Bronchial epithelial cell (primary cell): ENCODE results near the gene CLK4. TPM values are rescaled to one million over a fixed set of nuclear protein-coding genes. Genes with fewer than 3 reads are reported as not detected.

ENCODE experiments used
- DNase-seq: peaks from one replicate; pipeline ENCODE4 v3.0.0-alpha.2; 2010; ENCODE audit warnings: low read depth
- FAIRE-seq: peaks from 2 replicates; lab custom pipeline; 2011; peaks lifted over from hg19 to GRCh38; lab: Jason Lieb, UNC
- H3K27me3 ChIP-seq: 2 replicates; pipeline ENCODE4 v1.5.1; 2011; ENCODE audit warnings: low read length; ENCODE audit not compliant: control insufficient read depth, insufficient read depth
- H3K36me3 ChIP-seq: 2 replicates; pipeline ENCODE4 v1.5.1; 2011; ENCODE audit warnings: low read length; ENCODE audit not compliant: control insufficient read depth, insufficient read depth
- H3K4me3 ChIP-seq: 2 replicates; pipeline ENCODE4 v1.5.1; 2011; ENCODE audit warnings: mild to moderate bottlenecking, low read depth, low read length, control low read depth
- CTCF ChIP-seq: IDR thresholded peaks from 2 replicates; pipeline ENCODE4 v1.5.1; 2011; ENCODE audit warnings: mild to moderate bottlenecking, moderate library complexity, low read length, control low read depth, inconsistent platforms; ENCODE audit not compliant: insufficient read depth, severe bottlenecking
- total RNA-seq: library from RNA; depleted of rRNA; stranded (reverse); fragments of >200 nt; gene quantifications from 2 replicates; pipeline ENCODE4 v1.2.1, GENCODE V29; 2014

Gene CLK4
- total RNA-seq, 1 donor from 2014 or later, result 17.4 TPM

GRCh38 chr5:178632285-178632684, 5.4 kb upstream of the CLK4 start:
- no peak for DNase-seq
- Histone ChIP-seq H3K27me3 (no peaks in the 10 kb centered on the region), H3K4me3 (no peak overlapping the region), H3K36me3 (no peaks in the 10 kb centered on the region)
- FAIRE-seq, result no peak
- TF ChIP-seq CTCF, result no peak

DNA sequence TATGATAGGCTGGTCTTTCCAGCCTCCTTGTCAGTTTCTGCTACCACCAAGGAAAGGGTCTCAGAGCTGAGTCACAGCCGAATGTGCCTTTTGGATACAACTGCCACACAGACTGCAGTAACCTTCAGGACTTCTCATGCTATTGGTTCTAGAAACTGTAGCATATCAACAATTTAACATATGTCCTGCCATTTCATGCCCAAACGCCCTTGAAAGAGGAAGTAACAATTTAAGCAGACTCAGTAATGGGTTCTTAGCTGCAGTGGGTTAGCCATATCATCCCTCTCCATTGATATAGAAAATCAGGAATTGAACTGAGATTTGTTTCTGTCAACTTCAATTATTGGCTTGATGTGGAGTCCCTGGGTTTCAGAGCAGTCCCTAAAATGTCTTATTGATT, 4.1 kb upstream of the CLK4 start:
- H3K4me3 ChIP-seq, result no peak overlapping the region
- DNase-seq (no peak), FAIRE-seq (no peak)
- H3K36me3 ChIP-seq, result no peaks in the 10 kb centered on the region
- no peaks in the 10 kb centered on the region for H3K27me3 ChIP-seq
- no peak for TF ChIP-seq CTCF

DNA sequence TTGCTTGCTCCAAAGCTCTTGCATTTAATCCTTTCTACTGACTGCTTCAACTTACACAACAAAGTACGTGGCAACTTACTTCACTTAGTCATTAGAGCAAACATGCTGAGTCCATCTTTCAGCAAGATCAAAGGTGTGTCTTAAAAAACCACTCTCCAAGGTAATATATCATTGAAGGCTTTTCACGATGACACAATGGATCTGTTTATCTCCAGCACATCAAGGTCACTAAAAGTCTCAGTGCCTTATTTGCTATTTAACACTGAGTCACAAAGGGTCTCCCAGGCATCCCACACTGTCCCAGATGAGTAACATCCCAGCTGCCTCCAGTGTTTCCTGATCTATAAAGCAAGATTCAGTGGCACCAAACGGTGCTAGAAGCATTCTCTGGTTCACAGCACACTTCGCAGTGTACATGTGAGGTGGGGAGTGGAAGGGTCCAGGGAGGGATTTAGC, 3.7 kb upstream of the CLK4 start:
- no peak for FAIRE-seq
- TF ChIP-seq CTCF, result no peak
- no peaks in the 10 kb centered on the region for H3K27me3 ChIP-seq
- no peaks in the 10 kb centered on the region for H3K36me3 ChIP-seq
- peak; percentile 90 for DNase-seq
- no peak overlapping the region for H3K4me3 ChIP-seq

- FAIRE-seq, result no peak
- TF ChIP-seq CTCF, result no peak
- Histone ChIP-seq H3K36me3 (peaks cover 4% of the 10 kb centered on the region), H3K27me3 (no peaks in the 10 kb centered on the region), H3K4me3 (peak overlapping the region; percentile 93)
- DNase-seq, result no peak
These were observed 379 bp upstream of the CLK4 start for GRCh38 chr5:178627259-178627598.

DNA sequence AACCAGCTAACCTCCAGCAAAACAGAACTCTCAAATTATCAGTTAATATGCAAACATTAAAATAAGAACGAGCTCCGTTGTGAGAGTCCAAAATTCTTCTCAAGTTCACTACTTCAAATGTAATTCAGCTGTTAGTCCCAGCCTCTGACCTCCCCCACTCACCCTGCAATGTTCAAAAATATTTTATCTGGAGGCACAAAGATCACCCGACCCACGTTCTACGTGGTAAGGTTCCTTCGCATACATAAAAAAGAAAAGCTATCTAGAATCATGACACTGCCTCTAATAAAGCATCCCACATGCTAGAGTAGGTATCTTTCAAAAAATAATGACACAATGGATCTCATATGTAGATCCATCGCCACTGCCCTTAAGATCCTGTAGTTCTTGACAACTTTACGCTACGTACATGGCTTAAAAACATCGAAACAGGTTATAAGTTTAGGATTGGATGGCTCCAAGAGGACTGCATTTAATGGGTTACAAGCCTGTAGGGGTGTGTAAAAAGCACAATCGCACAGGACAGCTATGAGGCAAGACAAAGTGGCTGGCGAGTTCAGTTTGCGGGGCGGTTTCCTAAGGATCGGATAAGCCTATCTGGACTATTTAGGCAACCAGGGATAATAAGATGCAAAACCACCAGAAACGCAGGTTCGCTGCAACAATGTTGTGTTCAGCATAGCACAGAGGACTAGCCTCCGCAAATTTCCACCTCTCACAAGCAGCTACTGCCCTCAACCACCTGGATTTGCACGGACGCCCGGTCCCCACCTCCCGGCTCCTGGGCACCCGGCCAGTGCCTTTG, 969 bp downstream of the CLK4 start:
- FAIRE-seq, result no peak
- H3K27me3 ChIP-seq, result no peaks in the 10 kb centered on the region
- peak overlapping the region; percentile 93 for H3K4me3 ChIP-seq
- no peak for TF ChIP-seq CTCF
- peaks cover 4% of the 10 kb centered on the region for H3K36me3 ChIP-seq
- DNase-seq, result peak; percentile 41
